PC-3 (cell line): ENCODE measurements around the gene NAPB. TPM values are rescaled to one million over a fixed set of nuclear protein-coding genes. Genes with fewer than 3 reads are reported as not detected.
A peak's percentile ranks its signal among the peaks of the same experiment; 100 is the strongest.

Source experiments
- ATAC-seq: fragments of 200-7000 bp; cut with Tn5 transposase; 2 replicates; pipeline ENCODE4 v1.9.1; 2020; ENCODE audit warnings: mild to moderate bottlenecking, moderate library complexity
- BruUV-seq: library from RNA; stranded (reverse); fragments of 400-500 nt; replicated peaks from 2 replicates; lab custom pipeline; 2021; lab: Mats Ljungman, UMichigan
- CTCF ChIA-PET: fragments of 300-600 bp; sonication (Branson Sonifier 250); formaldehyde crosslinking; loops from one replicate; lab custom pipeline; 2022; ENCODE audit warnings: antibody characterized with exemption; lab: Charles Lee
- POLR2A ChIA-PET: fragments of 300-600 bp; sonication (Branson Sonifier 250); formaldehyde crosslinking; loops from one replicate; lab custom pipeline; 2022; ENCODE audit warnings: antibody characterized with exemption; ENCODE audit not compliant: unreplicated experiment; lab: Charles Lee
- DNase-seq: peaks from one replicate; pipeline ENCODE4 v3.0.0-alpha.2; 2015
- H2AFZ ChIP-seq: fragments of 300-600 bp; sonication (generic); 2 replicates; pipeline ENCODE4 v1.6.0; 2016; ENCODE audit warnings: antibody characterized with exemption, low read length
- H3F3A ChIP-seq: fragments of 300-600 bp; sonication (generic); one replicate; pipeline ENCODE4 v1.6.0; 2017; ENCODE audit warnings: antibody characterized with exemption, low read length, control low read depth, mild to moderate bottlenecking; ENCODE audit not compliant: unreplicated experiment
- H3K27ac ChIP-seq: fragments of 300-600 bp; sonication (generic); 2 replicates; pipeline ENCODE4 v1.5.1; 2016; ENCODE audit warnings: mild to moderate bottlenecking, low read length
- H3K27me3 ChIP-seq: fragments of 300-600 bp; sonication (generic); 2 replicates; pipeline ENCODE4 v1.6.1; 2016; ENCODE audit warnings: low read length, mixed read lengths
- H3K36me3 ChIP-seq: fragments of 300-600 bp; sonication (generic); 2 replicates; pipeline ENCODE4 v1.6.1; 2016; ENCODE audit warnings: low read depth, mixed run types, low read length, mixed read lengths
- H3K4me1 ChIP-seq: fragments of 300-600 bp; sonication (generic); 2 replicates; pipeline ENCODE4 v1.5.1; 2016; ENCODE audit warnings: low read length; ENCODE audit not compliant: insufficient read depth
- H3K4me2 ChIP-seq: fragments of 300-600 bp; sonication (generic); 2 replicates; pipeline ENCODE4 v1.6.0; 2016; ENCODE audit warnings: low read length
- H3K4me3 ChIP-seq: fragments of 300-600 bp; sonication (generic); 2 replicates; pipeline ENCODE4 v1.5.1; 2016; ENCODE audit warnings: mild to moderate bottlenecking, low read length, mixed read lengths
- H3K79me2 ChIP-seq: fragments of 300-600 bp; sonication (generic); 2 replicates; pipeline ENCODE4 v1.6.1; 2017; ENCODE audit warnings: low read length, mixed read lengths
- H3K9ac ChIP-seq: fragments of 300-600 bp; sonication (generic); 2 replicates; pipeline ENCODE4 v1.6.0; 2016; ENCODE audit warnings: mild to moderate bottlenecking, low read length
- H3K9me2 ChIP-seq: fragments of 300-600 bp; sonication (generic); replicated peaks from 2 replicates; pipeline ENCODE4 v1.6.1; 2016; ENCODE audit warnings: mixed run types, low read length, mixed read lengths
- H3K9me3 ChIP-seq: fragments of 300-600 bp; sonication (generic); 2 replicates; pipeline ENCODE4 v1.6.1; 2016; ENCODE audit warnings: low read length, mixed read lengths
- H4K20me1 ChIP-seq: fragments of 300-600 bp; sonication (generic); 2 replicates; pipeline ENCODE4 v1.6.1; 2016; ENCODE audit warnings: low read length, mixed read lengths
- CTCF ChIP-seq: fragments of 300-600 bp; sonication (generic); conservative IDR thresholded peaks from 2 replicates; pipeline ENCODE4 v1.5.1; 2017; ENCODE audit warnings: antibody characterized with exemption, low read depth, mild to moderate bottlenecking, low read length
- EZH2 ChIP-seq: fragments of 300-600 bp; sonication (generic); IDR thresholded peaks from one replicate; pipeline ENCODE4 v1.6.1; 2017; ENCODE audit warnings: antibody characterized with exemption, mild to moderate bottlenecking, low read length; ENCODE audit not compliant: unreplicated experiment
- EZH2phosphoT487 ChIP-seq: fragments of 300-600 bp; sonication (generic); IDR thresholded peaks from 2 replicates; pipeline ENCODE4 v1.6.1; 2018; ENCODE audit warnings: mild to moderate bottlenecking, antibody characterized with exemption, low read length, borderline replicate concordance
- intact Hi-C: fragments of 100-400 bp; cut with micrococcal nuclease; formaldehyde crosslinking; loops from 2 replicates; pipeline ENCODE4 v1.9.0; 2023
- total RNA-seq: library from RNA; depleted of rRNA; stranded (reverse); fragments of >200 nt; gene quantifications from 2 replicates; pipeline ENCODE4 v1.2.3, GENCODE V29; 2014

Gene NAPB
- total RNA-seq, 1 experiment from 2014 or later = 7.8 TPM

GRCh38 chr20:23404196-23404595, 17.1 kb downstream of the NAPB start:
- Histone ChIP-seq H4K20me1 (peaks cover 4% of the 10 kb centered on the region; the same call in 1 of the 2 replicates), H3K4me2 (no peak overlapping the region), H3K9me2 (no peaks in the 10 kb centered on the region), H3K4me3 (no peak overlapping the region), H3K4me1 (no peaks in the 10 kb centered on the region), H3F3A (no peaks in the 10 kb centered on the region), H3K79me2 (peaks cover 67% of the 10 kb centered on the region), H3K27ac (no peak overlapping the region), H3K9me3 (no peaks in the 10 kb centered on the region), H3K9ac (no peak overlapping the region), H2AFZ (no peak overlapping the region), H3K36me3 (peaks cover 8% of the 10 kb centered on the region; the same call in 1 of the 2 replicates), H3K27me3 (no peaks in the 10 kb centered on the region)
- DNase-seq (peak; percentile 29), ATAC-seq (peak; percentile 70)
- no peak for TF ChIP-seq EZH2
- TF ChIP-seq EZH2phosphoT487 = no peak
- no peak for TF ChIP-seq CTCF
- BruUV-seq = no TSS peak
- CTCF ChIA-PET = no interaction called here
- intact Hi-C loops = no loop called here
- POLR2A ChIA-PET = no interaction called here

DNA sequence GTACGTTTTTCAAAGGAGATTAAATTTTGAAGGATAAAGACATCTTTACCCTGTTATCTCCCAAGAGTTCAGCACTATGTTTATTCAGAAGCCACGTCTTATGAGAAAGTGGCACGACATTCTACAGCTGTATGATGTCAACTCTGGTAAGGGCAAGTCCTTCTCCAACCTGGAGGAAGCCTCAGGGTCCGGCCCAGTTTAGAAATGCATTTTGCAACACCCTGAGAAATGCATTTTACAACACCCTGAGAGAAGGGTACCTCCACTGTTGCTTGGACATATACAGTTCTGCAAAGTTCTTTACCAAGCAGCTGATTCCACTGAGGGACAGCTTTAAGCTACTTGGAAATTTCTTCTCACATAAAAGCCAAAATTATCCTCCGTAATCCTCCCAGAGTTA, 17.5 kb downstream of the NAPB start:
- H3K4me2 ChIP-seq = no peak overlapping the region

More for the DNA sequence above, 17.5 kb downstream of the NAPB start:
- ChIA-PET POLR2A (no interaction called here), CTCF (interaction anchor here (0.6 kb wide), 1 partner anchor 22 kb away, joined by 3 read pairs; no protein-coding TSS in a partner anchor)
- peaks cover 62% of the 10 kb centered on the region for H3K79me2 ChIP-seq
- no peaks in the 10 kb centered on the region for H3K4me1 ChIP-seq
- no peak overlapping the region for H2AFZ ChIP-seq
- no peaks in the 10 kb centered on the region for H3K9me2 ChIP-seq
- peaks cover 8% of the 10 kb centered on the region; the same call in 1 of the 2 replicates for H3K36me3 ChIP-seq
- BruUV-seq = no TSS peak
- no peak overlapping the region for H3K9ac ChIP-seq
- H3K27ac ChIP-seq = no peak overlapping the region
- H3K4me3 ChIP-seq = no peak overlapping the region
- no peaks in the 10 kb centered on the region for H3F3A ChIP-seq
- ATAC-seq (no peak), DNase-seq (no peak)
- H3K27me3 ChIP-seq = no peaks in the 10 kb centered on the region
- peaks cover 4% of the 10 kb centered on the region; the same call in 1 of the 2 replicates for H4K20me1 ChIP-seq
- no peaks in the 10 kb centered on the region for H3K9me3 ChIP-seq
- TF ChIP-seq EZH2phosphoT487 = no peak
- TF ChIP-seq EZH2 = no peak
- no peak for TF ChIP-seq CTCF
- intact Hi-C loops = no loop called here
